HEK293T (cell line): ENCODE results near the gene DERA.

Experiments used
- CTCF ChIA-PET: fragments of 350-600 bp; formaldehyde crosslinking; extraction: SDS; loops from one replicate; lab custom pipeline; 2021; ENCODE audit warnings: antibody characterized with exemption, inconsistent platforms; lab: Yijun Ruan, JAX
- POLR2A ChIA-PET: fragments of 350-600 bp; formaldehyde crosslinking; extraction: SDS; loops from one replicate; lab custom pipeline; 2020; ENCODE audit warnings: antibody characterized with exemption, inconsistent platforms; lab: Yijun Ruan, JAX
- DNase-seq: peaks from one replicate; pipeline ENCODE4 v3.0.0; 2012; ENCODE audit warnings: mixed read lengths; ENCODE audit errors: extremely low spot score
- ARNT ChIP-seq: fragments of 450-650 bp; IDR thresholded peaks from 2 replicates; pipeline ENCODE4 v1.6.1; 2017; ENCODE audit warnings: mild to moderate bottlenecking
- BHLHE40 ChIP-seq: fragments of 450-650 bp; IDR thresholded peaks from 2 replicates; pipeline ENCODE4 v1.6.1; 2016; ENCODE audit warnings: mild to moderate bottlenecking, moderate library complexity, borderline replicate concordance
- CTBP1 ChIP-seq: fragments of 450-650 bp; IDR thresholded peaks from 2 replicates; pipeline ENCODE4 v1.6.1; 2016; ENCODE audit warnings: borderline replicate concordance
- ELF4 ChIP-seq: fragments of 450-650 bp; IDR thresholded peaks from 2 replicates; pipeline ENCODE4 v1.6.1; 2017; ENCODE audit warnings: antibody characterized with exemption
- FOXA1 ChIP-seq: fragments of 450-650 bp; IDR thresholded peaks from 2 replicates; pipeline ENCODE4 v1.6.1; 2016; ENCODE audit warnings: mild to moderate bottlenecking
- FOXK2 ChIP-seq: fragments of 450-650 bp; IDR thresholded peaks from 2 replicates; pipeline ENCODE4 v1.6.1; 2016; ENCODE audit warnings: mild to moderate bottlenecking
- FOXM1 ChIP-seq: fragments of 450-650 bp; IDR thresholded peaks from 2 replicates; pipeline ENCODE4 v1.6.1; 2017; ENCODE audit warnings: mild to moderate bottlenecking, borderline replicate concordance
- HDGF ChIP-seq: fragments of 450-650 bp; IDR thresholded peaks from 2 replicates; pipeline ENCODE4 v1.6.1; 2017; ENCODE audit warnings: antibody characterized with exemption, borderline replicate concordance
- L3MBTL2 ChIP-seq: fragments of 450-650 bp; conservative IDR thresholded peaks from 2 replicates; pipeline ENCODE4 v1.6.1; 2016; ENCODE audit warnings: mild to moderate bottlenecking
- LEF1 ChIP-seq: fragments of 450-650 bp; IDR thresholded peaks from 2 replicates; pipeline ENCODE4 v1.6.1; 2017; ENCODE audit warnings: mild to moderate bottlenecking, borderline replicate concordance
- NFRKB ChIP-seq: fragments of 450-650 bp; IDR thresholded peaks from 2 replicates; pipeline ENCODE4 v1.6.1; 2016; ENCODE audit warnings: mild to moderate bottlenecking, moderate library complexity
- PKNOX1 ChIP-seq: fragments of 450-650 bp; IDR thresholded peaks from 2 replicates; pipeline ENCODE4 v1.6.1; 2016
- SP1 ChIP-seq: fragments of 450-650 bp; IDR thresholded peaks from 2 replicates; pipeline ENCODE4 v1.6.1; 2017
- SUZ12 ChIP-seq: fragments of 450-650 bp; IDR thresholded peaks from 2 replicates; pipeline ENCODE4 v1.6.1; 2016; ENCODE audit warnings: mild to moderate bottlenecking
- TARDBP ChIP-seq: fragments of 450-650 bp; IDR thresholded peaks from 2 replicates; pipeline ENCODE4 v1.6.1; 2016
- ZNF384 ChIP-seq: fragments of 450-650 bp; IDR thresholded peaks from 2 replicates; pipeline ENCODE4 v1.6.1; 2016

Gene DERA

DNA sequence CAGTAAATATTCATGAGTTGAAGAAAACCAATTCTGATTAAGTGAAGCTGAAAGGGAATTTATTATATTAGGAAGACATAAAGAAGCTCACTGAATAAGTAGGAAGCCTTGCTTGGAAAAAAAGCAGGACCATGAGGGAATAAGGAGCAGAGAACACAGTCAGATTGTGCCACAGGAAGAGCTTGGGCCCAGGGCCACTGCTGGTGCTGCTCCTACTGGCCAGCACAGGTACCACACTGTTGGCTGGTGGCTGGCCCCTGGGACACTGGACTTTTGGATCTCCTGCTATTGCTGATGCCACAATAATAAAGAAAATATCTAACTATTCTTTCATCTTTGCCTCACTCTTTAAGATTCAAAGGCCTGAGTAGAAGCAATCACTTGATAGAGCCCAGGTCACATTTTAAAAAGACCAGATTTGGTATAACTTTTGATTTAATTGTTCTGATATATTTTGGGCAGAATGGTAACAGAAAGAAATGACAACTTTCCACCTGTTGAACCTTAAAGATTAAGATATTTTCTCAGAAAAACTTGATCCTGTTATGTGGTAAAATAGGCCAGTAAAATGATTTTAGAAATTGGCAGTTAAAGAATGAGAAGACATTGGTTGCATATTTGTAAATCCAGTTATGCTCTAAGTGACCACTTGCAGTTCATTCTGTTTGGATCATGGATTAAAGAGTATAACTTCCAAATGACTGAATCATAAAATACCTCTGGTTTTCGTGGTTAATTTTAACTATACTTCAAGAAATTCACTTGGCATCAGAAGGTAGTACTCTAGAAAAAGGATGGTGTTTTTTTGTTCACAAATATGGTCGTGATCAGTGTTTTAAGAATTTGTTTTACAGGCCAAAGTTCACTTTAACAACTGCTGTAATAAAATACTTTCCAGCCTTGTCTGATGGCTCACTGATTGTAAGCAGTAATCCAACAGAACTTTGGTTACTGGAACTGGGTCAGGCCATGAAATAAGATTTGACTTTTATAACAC, 68.3 kb downstream of the DERA start:
- CTCF ChIA-PET = interaction anchor here (0.6 to 1.1 kb wide), 6 partner anchors 10 to 785 kb away, joined by 3 to 4 read pairs (median 4); no protein-coding TSS in a partner anchor

DNA sequence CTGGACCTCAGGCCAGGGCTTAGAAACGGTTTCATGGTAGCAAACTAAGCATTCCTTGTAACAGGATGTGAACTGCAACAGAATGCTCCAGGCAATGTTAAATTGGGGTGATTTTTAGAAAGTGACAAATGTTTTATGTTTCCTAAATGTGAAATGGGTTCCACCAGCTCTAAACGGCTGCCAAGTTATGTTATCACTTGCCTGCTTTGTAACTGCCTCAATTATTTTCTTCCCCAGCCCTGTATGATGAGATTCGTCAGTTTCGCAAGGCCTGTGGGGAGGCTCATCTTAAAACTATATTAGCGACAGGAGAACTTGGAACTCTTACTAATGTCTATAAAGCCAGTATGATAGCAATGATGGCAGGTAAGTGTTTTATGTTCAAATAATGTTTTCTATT, 70.9 kb downstream of the DERA start:
- DNase-seq = no peak
- CTCF ChIA-PET = interaction anchor here (0.8 kb wide), 1 partner anchor 374 kb away, joined by 4 read pairs; no protein-coding TSS in a partner anchor
- TF ChIP-seq SUZ12 (no peak), LEF1 (no peak), CTBP1 (no peak), HDGF (no peak), ARNT (no peak), L3MBTL2 (no peak), PKNOX1 (no peak), NFRKB (no peak), BHLHE40 (no peak), ZNF384 (no peak), ELF4 (no peak), SP1 (no peak), FOXA1 (no peak), TARDBP (no peak), FOXK2 (no peak), FOXM1 (no peak)
- POLR2A ChIA-PET = no interaction called here

More for the DNA sequence above, 68.3 kb downstream of the DERA start:
- DNase-seq = peak; percentile 70
- no peak for TF ChIP-seq FOXA1
- TF ChIP-seq SP1 = no peak
- TF ChIP-seq HDGF = no peak
- no peak for TF ChIP-seq PKNOX1
- POLR2A ChIA-PET = no interaction called here

DNA sequence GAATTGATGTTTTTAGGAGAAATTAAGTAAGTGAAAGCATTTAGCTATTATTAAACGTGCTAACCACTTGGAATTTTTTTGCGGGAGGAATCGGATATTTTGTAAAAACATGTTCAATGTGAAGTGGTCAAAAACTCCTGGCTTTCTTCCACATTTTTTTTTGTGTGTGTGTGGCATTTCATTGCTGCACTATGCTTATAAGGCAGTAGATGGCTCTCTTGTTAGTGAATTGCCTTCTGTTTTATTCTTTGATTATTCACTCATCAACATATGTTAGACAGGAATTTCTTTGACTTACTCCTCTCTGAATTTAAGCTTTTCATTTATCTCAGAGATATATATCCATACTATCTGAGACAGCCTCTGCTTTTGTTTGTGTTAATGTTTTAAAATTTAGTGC, 71.3 kb downstream of the DERA start:
- DNase-seq = peak; percentile 13
- ChIA-PET POLR2A (no interaction called here), CTCF (interaction anchor here (0.8 kb wide), 1 partner anchor 374 kb away, joined by 4 read pairs; no protein-coding TSS in a partner anchor)
- TF ChIP-seq SUZ12 = no peak
- no peak for TF ChIP-seq FOXA1
- TF ChIP-seq HDGF = no peak
- TF ChIP-seq ARNT = no peak
- no peak for TF ChIP-seq LEF1
- no peak for TF ChIP-seq NFRKB
- TF ChIP-seq FOXK2 = no peak
- no peak for TF ChIP-seq TARDBP
- no peak for TF ChIP-seq FOXM1
- no peak for TF ChIP-seq PKNOX1
- no peak for TF ChIP-seq BHLHE40
- TF ChIP-seq ZNF384 = no peak
- TF ChIP-seq ELF4 = no peak
- no peak for TF ChIP-seq CTBP1
- TF ChIP-seq SP1 = no peak
- TF ChIP-seq L3MBTL2 = no peak

DNA sequence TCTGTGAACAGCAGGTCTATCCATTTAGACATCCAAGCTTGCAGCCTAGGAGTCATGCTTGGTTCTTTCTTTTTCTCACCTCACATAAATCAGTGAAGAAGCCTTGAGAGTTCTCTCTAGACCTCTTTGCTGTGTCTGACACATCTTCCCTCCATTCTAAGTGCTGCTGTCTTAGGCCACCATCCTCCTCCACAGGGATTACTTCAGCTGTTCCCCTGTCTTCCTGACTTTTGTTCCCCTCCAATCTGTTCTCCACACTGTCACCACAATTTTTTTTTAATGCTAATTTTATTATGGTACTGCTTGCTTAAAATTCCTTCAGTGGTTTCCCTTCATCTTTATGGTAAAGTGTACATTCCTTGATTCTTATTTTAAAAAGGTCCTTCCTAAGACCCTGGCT, 71.8 kb downstream of the DERA start:
- CTCF ChIA-PET = no interaction called here

DNA sequence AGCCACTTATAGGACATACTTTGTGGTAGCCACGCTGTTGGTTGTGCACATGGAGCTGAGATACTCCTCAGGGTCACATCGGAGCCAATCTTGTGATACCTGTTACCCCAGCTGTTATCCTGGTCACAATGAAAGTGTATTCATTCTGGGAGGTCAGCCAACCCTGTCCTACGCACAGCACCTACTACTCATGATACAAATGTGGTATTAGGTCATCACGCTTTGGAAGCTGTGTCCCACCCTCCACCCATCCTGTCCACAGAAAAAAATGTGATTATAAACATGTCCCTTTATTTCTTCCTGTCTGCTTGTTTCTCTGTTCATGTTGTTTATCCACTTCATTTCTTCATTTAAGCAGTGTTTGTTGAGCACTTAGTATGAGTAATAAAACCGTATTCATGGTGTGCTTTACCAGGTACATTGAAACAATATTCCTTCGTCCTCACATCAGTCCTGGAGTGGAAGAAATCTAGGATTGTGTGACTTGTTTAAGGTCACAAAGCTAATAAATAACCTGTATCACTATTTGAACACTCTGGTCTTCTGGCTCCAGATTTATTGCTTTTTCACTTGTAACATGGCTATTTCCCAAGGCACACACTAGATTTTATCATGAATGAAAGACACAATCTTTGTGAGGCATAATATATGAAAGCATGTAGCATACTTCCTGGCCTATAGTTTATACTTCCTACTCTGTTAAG, 73.1 kb downstream of the DERA start:
- TF ChIP-seq ZNF384 = no peak
- no peak for DNase-seq
- ChIA-PET POLR2A (no interaction called here), CTCF (no interaction called here)

More for the DNA sequence above, 71.8 kb downstream of the DERA start:
- no peak for DNase-seq
- POLR2A ChIA-PET = no interaction called here
- no peak for TF ChIP-seq CTBP1

DNA sequence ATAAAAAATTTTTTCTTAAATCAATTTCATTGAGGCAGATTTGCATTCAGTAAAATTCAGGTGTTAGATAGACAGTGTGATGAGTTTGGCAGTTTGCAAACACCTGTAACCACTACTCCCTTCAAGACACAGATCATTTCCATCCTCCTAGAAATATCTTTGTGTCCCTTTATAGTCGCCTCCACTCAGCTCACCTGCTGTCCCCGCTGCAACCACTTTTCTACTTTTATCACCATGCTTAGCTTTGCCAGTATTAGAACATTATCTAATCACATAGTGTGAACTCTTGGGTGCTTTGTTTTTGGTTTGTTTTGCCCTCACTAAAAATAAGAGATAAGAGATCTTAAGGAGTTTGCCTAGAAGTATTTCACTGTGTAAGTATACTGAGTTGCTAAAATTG, 73.8 kb downstream of the DERA start:
- POLR2A ChIA-PET = no interaction called here

More for the DNA sequence above, 73.8 kb downstream of the DERA start:
- CTCF ChIA-PET = no interaction called here
- TF ChIP-seq ELF4 (no peak), LEF1 (no peak), ZNF384 (no peak), SUZ12 (no peak), BHLHE40 (no peak), SP1 (no peak), ARNT (no peak), NFRKB (no peak), FOXA1 (no peak), HDGF (no peak), FOXK2 (no peak), FOXM1 (no peak), PKNOX1 (no peak), CTBP1 (no peak), TARDBP (no peak), L3MBTL2 (no peak)
- DNase-seq = no peak
